Measurements from ENCODE around the gene UBFD1.

Gene UBFD1

GRCh38 chr16:23514381-23515152 is 43.0 kb upstream of the UBFD1 start:
- Histone ChIP-seq H3K27ac (ENCODE audit: low read depth, low read length) (no peak overlapping the region), H3K4me1 (ENCODE audit: control insufficient read depth in 1 of 2, insufficient read depth in 2 of 2, low read length in 2 of 2) (peaks cover 3 to 7% of the 10 kb centered on the region in 2 experiments), H2AK5ac (ENCODE audit: low read length) (no peak overlapping the region), H3K14ac (ENCODE audit: low read length) (no peak overlapping the region), H3K79me2 (ENCODE audit: control insufficient read depth, insufficient read depth, low read length, poor library complexity) (peaks cover 7% of the 10 kb centered on the region), H2AFZ (ENCODE audit: insufficient read depth, low read length, poor library complexity) (no peak overlapping the region), H3K23ac (ENCODE audit: low read length) (no peak overlapping the region), H2BK5ac (ENCODE audit: low read depth, low read length, poor library complexity) (no peak overlapping the region), H4K8ac (ENCODE audit: low read depth, low read length) (no peak overlapping the region), H3K36me3 (ENCODE audit: control insufficient read depth in 1 of 2, insufficient read depth in 2 of 2, low read length in 2 of 2) (peaks cover 0 to 7% of the 10 kb centered on the region in 2 experiments), H3K18ac (ENCODE audit: low read length) (no peak overlapping the region), H3K79me1 (ENCODE audit: low read length) (peaks cover 8% of the 10 kb centered on the region), H3K4ac (ENCODE audit: low read depth, low read length) (no peak overlapping the region), H3K9me3 (ENCODE audit: insufficient read depth, low read depth, low read length) (no peaks in the 10 kb centered on the region), H3K4me3 (ENCODE audit: low read depth, low read length) (no peak overlapping the region), H4K12ac (ENCODE audit: low read depth, low read length) (no peak overlapping the region), H4K91ac (ENCODE audit: low read depth, low read length) (no peak overlapping the region), H3K27me3 (ENCODE audit: insufficient read depth, low read length) (no peaks in the 10 kb centered on the region), H3K9ac (ENCODE audit: low read length) (no peak overlapping the region), H2BK120ac (ENCODE audit: insufficient read depth, low read length, poor library complexity) (no peak overlapping the region), H3K4me2 (ENCODE audit: low read length) (no peak overlapping the region), H2BK12ac (ENCODE audit: low read length) (no peak overlapping the region)
- no peak for DNase-seq
- WGBS (ENCODE audit: extremely low coverage, insufficient coverage, insufficient read length), result no CpG with 5 or more reads among the region's 7 CpGs

- Histone ChIP-seq H2BK120ac (ENCODE audit: insufficient read depth, low read length, poor library complexity) (no peak overlapping the region), H3K4me3 (ENCODE audit: low read depth, low read length) (no peak overlapping the region), H3K27me3 (ENCODE audit: insufficient read depth, low read length) (no peaks in the 10 kb centered on the region), H3K36me3 (ENCODE audit: control insufficient read depth in 1 of 2, insufficient read depth in 2 of 2, low read length in 2 of 2) (peaks cover 0 to 7% of the 10 kb centered on the region in 2 experiments), H3K4me1 (ENCODE audit: control insufficient read depth in 1 of 2, insufficient read depth in 2 of 2, low read length in 2 of 2) (peaks cover 0 to 4% of the 10 kb centered on the region in 2 experiments), H4K91ac (ENCODE audit: low read depth, low read length) (no peak overlapping the region), H3K79me2 (ENCODE audit: control insufficient read depth, insufficient read depth, low read length, poor library complexity) (no peaks in the 10 kb centered on the region), H2AK5ac (ENCODE audit: low read length) (no peak overlapping the region), H2BK5ac (ENCODE audit: low read depth, low read length, poor library complexity) (no peak overlapping the region), H3K9me3 (ENCODE audit: insufficient read depth, low read depth, low read length) (no peaks in the 10 kb centered on the region), H3K9ac (ENCODE audit: low read length) (no peak overlapping the region), H3K4me2 (ENCODE audit: low read length) (no peak overlapping the region), H2AFZ (ENCODE audit: insufficient read depth, low read length, poor library complexity) (no peak overlapping the region), H3K18ac (ENCODE audit: low read length) (no peak overlapping the region), H4K12ac (ENCODE audit: low read depth, low read length) (no peak overlapping the region), H3K27ac (ENCODE audit: low read depth, low read length) (no peak overlapping the region), H3K14ac (ENCODE audit: low read length) (no peak overlapping the region), H3K4ac (ENCODE audit: low read depth, low read length) (no peak overlapping the region), H4K8ac (ENCODE audit: low read depth, low read length) (no peak overlapping the region), H2BK12ac (ENCODE audit: low read length) (no peak overlapping the region), H3K79me1 (ENCODE audit: low read length) (no peaks in the 10 kb centered on the region), H3K23ac (ENCODE audit: low read length) (no peak overlapping the region)
- DNase-seq, result no peak
- no CpG with 5 or more reads among the region's 5 CpGs for WGBS (ENCODE audit: extremely low coverage, insufficient coverage, insufficient read length)
These were observed 41.6 kb upstream of the UBFD1 start for GRCh38 chr16:23515881-23516280.

DNA sequence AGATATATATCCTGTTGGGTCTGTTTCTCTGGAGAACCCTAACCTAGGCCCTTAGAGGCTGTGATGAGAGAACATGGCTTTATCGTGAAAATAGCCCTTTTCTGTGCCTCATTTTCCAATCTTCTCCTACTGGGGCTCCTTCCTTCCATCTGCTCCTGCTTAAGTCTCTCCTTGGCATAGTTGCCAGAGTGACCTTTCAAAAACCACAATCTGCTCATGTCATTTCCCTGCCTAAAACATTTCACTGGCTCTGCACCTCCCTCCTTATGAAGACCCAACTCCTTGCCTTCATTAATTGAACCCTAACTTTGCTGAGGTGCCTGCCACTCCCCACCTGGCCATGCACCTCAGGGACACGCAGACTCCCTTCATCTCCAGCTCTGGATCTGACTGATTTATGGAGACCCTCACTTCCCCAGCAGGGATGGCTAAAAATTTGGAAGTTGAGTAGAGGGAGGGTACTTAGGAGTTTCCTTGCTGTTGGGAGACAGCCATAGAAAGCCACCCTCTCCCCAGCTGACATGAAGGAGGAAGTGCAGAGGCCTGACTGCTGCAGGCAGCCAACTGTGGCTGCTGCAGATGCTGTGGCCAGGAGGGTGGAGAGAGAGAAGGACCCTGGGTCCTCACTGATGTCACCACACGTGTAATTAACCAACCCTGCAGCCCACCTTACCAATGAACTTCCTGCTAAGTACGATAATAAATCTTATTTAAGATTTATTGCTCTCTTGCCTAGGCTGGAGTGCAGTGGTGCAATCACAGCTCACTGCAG is 41.0 kb upstream of the UBFD1 start:
- no CpG with 5 or more reads among the region's 4 CpGs for WGBS (ENCODE audit: extremely low coverage, insufficient coverage, insufficient read length)
- peak overlapping the region; percentile 28 for H3K4me3 ChIP-seq (ENCODE audit: low read depth, low read length)
- no peak overlapping the region for H4K8ac ChIP-seq (ENCODE audit: low read depth, low read length)
- no peak overlapping the region for H3K14ac ChIP-seq (ENCODE audit: low read length)
- no peak overlapping the region for H3K27ac ChIP-seq (ENCODE audit: low read depth, low read length)
- peaks cover 0 to 7% of the 10 kb centered on the region in 2 experiments for H3K36me3 ChIP-seq (ENCODE audit: control insufficient read depth in 1 of 2, insufficient read depth in 2 of 2, low read length in 2 of 2)
- no peak overlapping the region for H3K4ac ChIP-seq (ENCODE audit: low read depth, low read length)
- no peak overlapping the region for H2BK5ac ChIP-seq (ENCODE audit: low read depth, low read length, poor library complexity)
- H3K9ac ChIP-seq (ENCODE audit: low read length), result no peak overlapping the region
- DNase-seq, result no peak
- no peak overlapping the region for H2AFZ ChIP-seq (ENCODE audit: insufficient read depth, low read length, poor library complexity)
- no peak overlapping the region for H3K18ac ChIP-seq (ENCODE audit: low read length)
- no peak overlapping the region for H2BK12ac ChIP-seq (ENCODE audit: low read length)
- H3K23ac ChIP-seq (ENCODE audit: low read length), result no peak overlapping the region
- no peak overlapping the region for H4K91ac ChIP-seq (ENCODE audit: low read depth, low read length)
- H3K4me2 ChIP-seq (ENCODE audit: low read length), result no peak overlapping the region
- no peak overlapping the region for H4K12ac ChIP-seq (ENCODE audit: low read depth, low read length)
- no peaks in the 10 kb centered on the region for H3K9me3 ChIP-seq (ENCODE audit: insufficient read depth, low read depth, low read length)
- H2AK5ac ChIP-seq (ENCODE audit: low read length), result no peak overlapping the region
- H2BK120ac ChIP-seq (ENCODE audit: insufficient read depth, low read length, poor library complexity), result no peak overlapping the region
- H3K79me1 ChIP-seq (ENCODE audit: low read length), result no peaks in the 10 kb centered on the region
- no peaks in the 10 kb centered on the region for H3K27me3 ChIP-seq (ENCODE audit: insufficient read depth, low read length)
- H3K4me1 ChIP-seq (ENCODE audit: control insufficient read depth in 1 of 2, insufficient read depth in 2 of 2, low read length in 2 of 2), result peaks cover 0 to 4% of the 10 kb centered on the region in 2 experiments
- no peaks in the 10 kb centered on the region for H3K79me2 ChIP-seq (ENCODE audit: control insufficient read depth, insufficient read depth, low read length, poor library complexity)

- Histone ChIP-seq H3K79me2 (ENCODE audit: control insufficient read depth, insufficient read depth, low read length, poor library complexity) (no peaks in the 10 kb centered on the region), H3K4ac (ENCODE audit: low read depth, low read length) (no peak overlapping the region), H2BK120ac (ENCODE audit: insufficient read depth, low read length, poor library complexity) (no peak overlapping the region), H3K23ac (ENCODE audit: low read length) (no peak overlapping the region), H3K18ac (ENCODE audit: low read length) (no peak overlapping the region), H3K36me3 (ENCODE audit: control insufficient read depth in 1 of 2, insufficient read depth in 2 of 2, low read length in 2 of 2) (peaks cover 6 to 16% of the 10 kb centered on the region in 2 experiments), H3K27ac (ENCODE audit: low read depth, low read length) (no peak overlapping the region), H3K4me2 (ENCODE audit: low read length) (no peak overlapping the region), H3K4me1 (ENCODE audit: control insufficient read depth in 1 of 2, insufficient read depth in 2 of 2, low read length in 2 of 2) (no peaks in the 10 kb centered on the region), H3K27me3 (ENCODE audit: insufficient read depth, low read length) (no peaks in the 10 kb centered on the region), H3K79me1 (ENCODE audit: low read length) (no peaks in the 10 kb centered on the region), H3K9me3 (ENCODE audit: insufficient read depth, low read depth, low read length) (no peaks in the 10 kb centered on the region), H3K14ac (ENCODE audit: low read length) (no peak overlapping the region), H3K9ac (ENCODE audit: low read length) (no peak overlapping the region), H2BK12ac (ENCODE audit: low read length) (no peak overlapping the region), H4K8ac (ENCODE audit: low read depth, low read length) (no peak overlapping the region), H3K4me3 (ENCODE audit: low read depth, low read length) (no peak overlapping the region), H2AFZ (ENCODE audit: insufficient read depth, low read length, poor library complexity) (no peak overlapping the region), H4K91ac (ENCODE audit: low read depth, low read length) (no peak overlapping the region), H2BK5ac (ENCODE audit: low read depth, low read length, poor library complexity) (no peak overlapping the region), H2AK5ac (ENCODE audit: low read length) (no peak overlapping the region), H4K12ac (ENCODE audit: low read depth, low read length) (no peak overlapping the region)
- no peak for DNase-seq
- WGBS (ENCODE audit: extremely low coverage, insufficient coverage, insufficient read length), result no CpG with 5 or more reads among the region's 3 CpGs
These were observed 39.1 kb upstream of the UBFD1 start for GRCh38 chr16:23518435-23518891.

All from trophoblast cell (in vitro differentiated cells and primary cell).